Measurements from ENCODE around the gene TICRR.

DNA sequence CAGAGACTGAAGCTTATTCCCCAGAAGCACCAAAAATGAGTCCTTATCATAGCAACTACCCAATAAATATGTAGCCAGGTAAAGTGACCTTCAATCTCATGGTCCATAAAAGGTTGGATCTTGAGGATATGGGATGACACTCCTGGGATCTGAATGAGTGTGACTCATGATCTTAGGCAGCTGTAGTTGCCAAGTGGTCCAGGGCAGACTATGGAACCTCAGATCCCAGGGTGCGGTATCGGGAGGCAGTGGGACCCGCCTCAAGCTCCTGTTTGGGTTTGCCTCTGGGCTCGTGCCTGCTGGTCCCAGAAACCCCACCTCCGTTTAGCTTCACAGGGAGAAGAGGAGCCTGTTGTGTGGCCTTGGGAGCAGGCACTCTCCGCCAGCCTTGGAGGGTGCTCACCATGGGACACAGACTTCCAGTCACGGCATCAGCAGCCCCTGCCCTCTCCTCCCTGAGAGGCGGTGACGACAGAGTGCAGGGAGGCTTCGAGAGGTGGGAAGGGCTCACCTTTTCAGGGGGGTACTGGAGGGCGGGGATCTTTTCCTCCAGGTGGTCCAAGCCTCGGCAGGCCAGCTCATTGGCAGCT is 95.8 kb downstream of the TICRR start:
- TF ChIP-seq, protein P1, sequence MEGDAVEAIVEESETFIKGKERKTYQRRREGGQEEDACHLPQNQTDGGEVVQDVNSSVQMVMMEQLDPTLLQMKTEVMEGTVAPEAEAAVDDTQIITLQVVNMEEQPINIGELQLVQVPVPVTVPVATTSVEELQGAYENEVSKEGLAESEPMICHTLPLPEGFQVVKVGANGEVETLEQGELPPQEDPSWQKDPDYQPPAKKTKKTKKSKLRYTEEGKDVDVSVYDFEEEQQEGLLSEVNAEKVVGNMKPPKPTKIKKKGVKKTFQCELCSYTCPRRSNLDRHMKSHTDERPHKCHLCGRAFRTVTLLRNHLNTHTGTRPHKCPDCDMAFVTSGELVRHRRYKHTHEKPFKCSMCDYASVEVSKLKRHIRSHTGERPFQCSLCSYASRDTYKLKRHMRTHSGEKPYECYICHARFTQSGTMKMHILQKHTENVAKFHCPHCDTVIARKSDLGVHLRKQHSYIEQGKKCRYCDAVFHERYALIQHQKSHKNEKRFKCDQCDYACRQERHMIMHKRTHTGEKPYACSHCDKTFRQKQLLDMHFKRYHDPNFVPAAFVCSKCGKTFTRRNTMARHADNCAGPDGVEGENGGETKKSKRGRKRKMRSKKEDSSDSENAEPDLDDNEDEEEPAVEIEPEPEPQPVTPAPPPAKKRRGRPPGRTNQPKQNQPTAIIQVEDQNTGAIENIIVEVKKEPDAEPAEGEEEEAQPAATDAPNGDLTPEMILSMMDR (IDR thresholded peaks at IDR 0.05), result no peak
- TF ChIP-seq POLR2AphosphoS5 (IDR thresholded peaks at IDR 0.05) (no peak), EP300 (IDR thresholded peaks at IDR 0.05) (no peak), POLR2A (IDR thresholded peaks at IDR 0.05) (no peak)

Measured in suprapubic skin (tissue), 4 donors.